GM23338 (cell line): ENCODE results near the gene PTPRE. TPM values are rescaled to one million over a fixed set of nuclear protein-coding genes. Genes with fewer than 3 reads are reported as not detected.

Experiments
- ATAC-seq: fragments of 200-7000 bp; cut with Tn5 transposase; 3 replicates; pipeline ENCODE4 v1.9.1; 2020
- DNase-seq: peaks from one replicate; pipeline ENCODE4 v3.0.0-alpha.2; 2015; ENCODE audit warnings: low spot score
- H2AFZ ChIP-seq: fragments of 200-600 bp; sonication (generic); 2 replicates; pipeline ENCODE4 v1.8.0; 2016; ENCODE audit warnings: antibody characterized with exemption, mild to moderate bottlenecking, moderate library complexity
- H3F3A ChIP-seq: fragments of 200-600 bp; sonication (generic); replicated peaks from 2 replicates; pipeline ENCODE4 v1.8.0; 2017; ENCODE audit warnings: antibody characterized with exemption, mixed run types, low read depth
- H3K27ac ChIP-seq: fragments of 200-600 bp; sonication (generic); 2 replicates; pipeline ENCODE4 v1.6.1; 2016; ENCODE audit warnings: low read depth
- H3K27me3 ChIP-seq: fragments of 200-600 bp; sonication (generic); 2 replicates; pipeline ENCODE4 v1.8.0; 2016; ENCODE audit warnings: mild to moderate bottlenecking, mixed run types, moderate library complexity; ENCODE audit not compliant: insufficient read depth
- H3K36me3 ChIP-seq: fragments of 200-600 bp; sonication (generic); 2 replicates; pipeline ENCODE4 v1.8.0; 2016; ENCODE audit warnings: mild to moderate bottlenecking; ENCODE audit not compliant: insufficient read depth
- H3K4me1 ChIP-seq: fragments of 200-600 bp; sonication (generic); 2 replicates; pipeline ENCODE4 v1.8.0; 2016; ENCODE audit warnings: mild to moderate bottlenecking, moderate library complexity; ENCODE audit not compliant: insufficient read depth
- H3K4me2 ChIP-seq: fragments of 200-600 bp; sonication (generic); 2 replicates; pipeline ENCODE4 v1.7.1; 2017; ENCODE audit warnings: mixed run types
- H3K4me3 ChIP-seq: fragments of 200-600 bp; sonication (generic); 2 replicates; pipeline ENCODE4 v1.6.1; 2016; ENCODE audit warnings: mixed run types
- H3K79me2 ChIP-seq: fragments of 200-600 bp; sonication (generic); replicated peaks from 2 replicates; pipeline ENCODE4 v1.8.0; 2017; ENCODE audit warnings: mild to moderate bottlenecking; ENCODE audit not compliant: insufficient read depth
- H3K9me2 ChIP-seq: fragments of 200-600 bp; sonication (generic); 2 replicates; pipeline ENCODE4 v1.8.0; 2017; ENCODE audit not compliant: insufficient read depth
- H4K20me1 ChIP-seq: fragments of 200-600 bp; sonication (generic); replicated peaks from 2 replicates; pipeline ENCODE4 v1.8.0; 2017; ENCODE audit warnings: mild to moderate bottlenecking; ENCODE audit not compliant: insufficient read depth
- H3K27ac Mint-ChIP-seq: 2 replicates; pipeline ENCODE4 v1.8.0; 2020; ENCODE audit warnings: inconsistent platforms, mild to moderate bottlenecking, moderate library complexity, mixed read lengths
- H3K27me3 Mint-ChIP-seq: 3 replicates; pipeline ENCODE4 v1.8.0; 2022; ENCODE audit warnings: low read depth, mild to moderate bottlenecking, moderate library complexity, mixed read lengths, inconsistent platforms; ENCODE audit not compliant: insufficient read depth, poor library complexity
- H3K36me3 Mint-ChIP-seq: 3 replicates; pipeline ENCODE4 v1.8.0; 2021; ENCODE audit warnings: low read depth, mild to moderate bottlenecking, inconsistent platforms, moderate library complexity, mixed read lengths
- H3K4me1 Mint-ChIP-seq: 3 replicates; pipeline ENCODE4 v1.8.0; 2020; ENCODE audit warnings: mild to moderate bottlenecking, inconsistent platforms, mixed read lengths
- H3K4me3 Mint-ChIP-seq: 3 replicates; pipeline ENCODE4 v1.8.0; 2021; ENCODE audit warnings: moderate library complexity, mild to moderate bottlenecking, inconsistent platforms, mixed read lengths
- H3K9me3 Mint-ChIP-seq: 3 replicates; pipeline ENCODE4 v1.8.0; 2020; ENCODE audit warnings: moderate library complexity, mild to moderate bottlenecking, inconsistent platforms, mixed read lengths
- CREB1 ChIP-seq: fragments of 250-450 bp; sonication (Bioruptor Pico); IDR thresholded peaks from 2 replicates; pipeline ENCODE4 v1.5.0; 2020; ENCODE audit warnings: low read depth, mild to moderate bottlenecking, moderate library complexity
- EZH2 ChIP-seq: fragments of 200-600 bp; sonication (generic); IDR thresholded peaks from one replicate; pipeline ENCODE4 v1.8.0; 2017; ENCODE audit warnings: antibody characterized with exemption, mild to moderate bottlenecking, low read depth; ENCODE audit not compliant: unreplicated experiment
- EZH2phosphoT487 ChIP-seq: fragments of 200-600 bp; sonication (generic); IDR thresholded peaks from one replicate; pipeline ENCODE4 v1.8.1; 2018; ENCODE audit warnings: antibody characterized with exemption; ENCODE audit not compliant: unreplicated experiment
- JUNB ChIP-seq: IDR thresholded peaks from one replicate; pipeline ENCODE4 v1.6.1; 2016; ENCODE audit warnings: antibody characterized with exemption; ENCODE audit not compliant: unreplicated experiment
- NANOG ChIP-seq: IDR thresholded peaks from 2 replicates; pipeline ENCODE4 v1.6.1; 2016; ENCODE audit warnings: antibody characterized with exemption, borderline replicate concordance
- POLR2AphosphoS5 ChIP-seq: IDR thresholded peaks from 2 replicates; pipeline ENCODE4 v1.6.1; 2016; ENCODE audit warnings: antibody characterized with exemption, low read depth
- STAT1 ChIP-seq: IDR thresholded peaks from one replicate; pipeline ENCODE4 v1.6.1; 2016; ENCODE audit warnings: antibody characterized with exemption; ENCODE audit not compliant: unreplicated experiment
- ZNF114 ChIP-seq: fragments of 250-450 bp; sonication (Bioruptor Pico); IDR thresholded peaks from 2 replicates; pipeline ENCODE4 v1.5.0; 2020; ENCODE audit warnings: mild to moderate bottlenecking, moderate library complexity
- ZNF331 ChIP-seq: fragments of 250-450 bp; sonication (Bioruptor Pico); IDR thresholded peaks from 2 replicates; pipeline ENCODE4 v1.5.0; 2020; ENCODE audit warnings: low read depth, mild to moderate bottlenecking, moderate library complexity
- polyA plus RNA-seq: library from polyadenylated mRNA; unstranded; fragments of >200 nt; fragmentation: Nextera tagmentation; extraction: Ambion mirVana; gene quantifications from 2 replicates; pipeline ENCODE4 v1.2.1, GENCODE V29; 2016
- total RNA-seq: library from RNA; depleted of rRNA; stranded (reverse); fragments of >200 nt; shearing (Covaris generic); gene quantifications from 2 replicates; pipeline ENCODE4 v1.2.3, GENCODE V29; 2014
- TF ChIP-seq, protein P1 (sequence below): IDR thresholded peaks from 2 replicates; pipeline ENCODE4 v1.6.1; 2016; ENCODE audit warnings: antibody characterized with exemption
- TF ChIP-seq, protein P2 (sequence below), 2 experiments: fragments of 200-600 bp in 1 of 2; sonication (generic) in 1 of 2; conservative IDR thresholded peaks; 2 replicates each; pipeline versions ENCODE4 v1.5.1 to v1.6.1; 2016 to 2017; ENCODE audit warnings: antibody characterized with exemption in 2 of 2, low read depth in 2 of 2, mild to moderate bottlenecking in 2 of 2, moderate library complexity in 1 of 2
- TF ChIP-seq, protein P3 (sequence below): fragments of 250-450 bp; sonication (Bioruptor Pico); IDR thresholded peaks from 2 replicates; pipeline ENCODE4 v1.5.0; 2020; ENCODE audit warnings: mild to moderate bottlenecking, moderate library complexity
- TF ChIP-seq, protein P4 (sequence below): IDR thresholded peaks from one replicate; pipeline ENCODE4 v1.6.1; 2018; ENCODE audit warnings: antibody characterized with exemption; ENCODE audit not compliant: unreplicated experiment

The PTPRE gene
- total and polyA plus RNA-seq, 2 experiments from 2014 or later: 0.34 to 0.42 TPM

DNA sequence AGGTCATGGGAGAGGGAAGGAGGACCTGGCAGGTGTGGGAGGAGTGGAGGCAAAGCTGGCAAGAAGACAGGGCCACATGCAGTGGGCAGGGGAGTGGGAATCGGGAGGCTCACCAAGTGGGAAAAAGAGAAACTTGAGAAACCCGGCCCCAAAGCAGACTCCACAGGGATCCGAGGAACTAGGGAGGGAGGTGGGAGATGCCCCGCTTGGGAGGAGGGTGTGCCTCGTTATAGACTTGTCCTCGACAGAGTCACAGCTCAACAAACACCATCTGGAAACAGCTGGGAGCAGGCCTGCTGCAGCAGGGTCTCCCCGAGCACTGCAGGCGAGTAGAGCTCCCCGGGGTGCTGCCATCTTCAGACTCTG is 164.5 kb downstream of the PTPRE start:
- Histone ChIP-seq H3K4me2 (no peak overlapping the region), H3K4me3 (no peak overlapping the region), H3K27me3 (no peaks in the 10 kb centered on the region), H3K79me2 (no peaks in the 10 kb centered on the region), H4K20me1 (no peaks in the 10 kb centered on the region), H3K9me2 (no peaks in the 10 kb centered on the region), H3K36me3 (no peaks in the 10 kb centered on the region), H2AFZ (no peak overlapping the region), H3K27ac (no peak overlapping the region), H3F3A (no peaks in the 10 kb centered on the region), H3K4me1 (no peaks in the 10 kb centered on the region)
- peaks cover 10% of the 10 kb centered on the region for H3K27me3 Mint-ChIP-seq
- peaks cover 7% of the 10 kb centered on the region; the same call in 2 of the 3 replicates for H3K4me1 Mint-ChIP-seq
- ATAC-seq (no peak), DNase-seq (no peak)
- TF ChIP-seq, protein P1, sequence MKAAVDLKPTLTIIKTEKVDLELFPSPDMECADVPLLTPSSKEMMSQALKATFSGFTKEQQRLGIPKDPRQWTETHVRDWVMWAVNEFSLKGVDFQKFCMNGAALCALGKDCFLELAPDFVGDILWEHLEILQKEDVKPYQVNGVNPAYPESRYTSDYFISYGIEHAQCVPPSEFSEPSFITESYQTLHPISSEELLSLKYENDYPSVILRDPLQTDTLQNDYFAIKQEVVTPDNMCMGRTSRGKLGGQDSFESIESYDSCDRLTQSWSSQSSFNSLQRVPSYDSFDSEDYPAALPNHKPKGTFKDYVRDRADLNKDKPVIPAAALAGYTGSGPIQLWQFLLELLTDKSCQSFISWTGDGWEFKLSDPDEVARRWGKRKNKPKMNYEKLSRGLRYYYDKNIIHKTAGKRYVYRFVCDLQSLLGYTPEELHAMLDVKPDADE: no peak
- TF ChIP-seq JUNB: no peak
- TF ChIP-seq EZH2: no peak
- no peak for TF ChIP-seq ZNF114 (CRISPR knock-in tag)
- no peak for TF ChIP-seq EZH2phosphoT487
- TF ChIP-seq CREB1 (CRISPR knock-in tag): no peak
- TF ChIP-seq POLR2AphosphoS5: no peak
- TF ChIP-seq NANOG: no peak
- TF ChIP-seq, protein P2, sequence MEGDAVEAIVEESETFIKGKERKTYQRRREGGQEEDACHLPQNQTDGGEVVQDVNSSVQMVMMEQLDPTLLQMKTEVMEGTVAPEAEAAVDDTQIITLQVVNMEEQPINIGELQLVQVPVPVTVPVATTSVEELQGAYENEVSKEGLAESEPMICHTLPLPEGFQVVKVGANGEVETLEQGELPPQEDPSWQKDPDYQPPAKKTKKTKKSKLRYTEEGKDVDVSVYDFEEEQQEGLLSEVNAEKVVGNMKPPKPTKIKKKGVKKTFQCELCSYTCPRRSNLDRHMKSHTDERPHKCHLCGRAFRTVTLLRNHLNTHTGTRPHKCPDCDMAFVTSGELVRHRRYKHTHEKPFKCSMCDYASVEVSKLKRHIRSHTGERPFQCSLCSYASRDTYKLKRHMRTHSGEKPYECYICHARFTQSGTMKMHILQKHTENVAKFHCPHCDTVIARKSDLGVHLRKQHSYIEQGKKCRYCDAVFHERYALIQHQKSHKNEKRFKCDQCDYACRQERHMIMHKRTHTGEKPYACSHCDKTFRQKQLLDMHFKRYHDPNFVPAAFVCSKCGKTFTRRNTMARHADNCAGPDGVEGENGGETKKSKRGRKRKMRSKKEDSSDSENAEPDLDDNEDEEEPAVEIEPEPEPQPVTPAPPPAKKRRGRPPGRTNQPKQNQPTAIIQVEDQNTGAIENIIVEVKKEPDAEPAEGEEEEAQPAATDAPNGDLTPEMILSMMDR (conservative IDR thresholded peaks at IDR 0.05; ENCODE audit: low read depth in 2 of 2): no peak
- TF ChIP-seq STAT1: no peak
- no peak for TF ChIP-seq ZNF331 (CRISPR knock-in tag)
- TF ChIP-seq, protein P3, sequence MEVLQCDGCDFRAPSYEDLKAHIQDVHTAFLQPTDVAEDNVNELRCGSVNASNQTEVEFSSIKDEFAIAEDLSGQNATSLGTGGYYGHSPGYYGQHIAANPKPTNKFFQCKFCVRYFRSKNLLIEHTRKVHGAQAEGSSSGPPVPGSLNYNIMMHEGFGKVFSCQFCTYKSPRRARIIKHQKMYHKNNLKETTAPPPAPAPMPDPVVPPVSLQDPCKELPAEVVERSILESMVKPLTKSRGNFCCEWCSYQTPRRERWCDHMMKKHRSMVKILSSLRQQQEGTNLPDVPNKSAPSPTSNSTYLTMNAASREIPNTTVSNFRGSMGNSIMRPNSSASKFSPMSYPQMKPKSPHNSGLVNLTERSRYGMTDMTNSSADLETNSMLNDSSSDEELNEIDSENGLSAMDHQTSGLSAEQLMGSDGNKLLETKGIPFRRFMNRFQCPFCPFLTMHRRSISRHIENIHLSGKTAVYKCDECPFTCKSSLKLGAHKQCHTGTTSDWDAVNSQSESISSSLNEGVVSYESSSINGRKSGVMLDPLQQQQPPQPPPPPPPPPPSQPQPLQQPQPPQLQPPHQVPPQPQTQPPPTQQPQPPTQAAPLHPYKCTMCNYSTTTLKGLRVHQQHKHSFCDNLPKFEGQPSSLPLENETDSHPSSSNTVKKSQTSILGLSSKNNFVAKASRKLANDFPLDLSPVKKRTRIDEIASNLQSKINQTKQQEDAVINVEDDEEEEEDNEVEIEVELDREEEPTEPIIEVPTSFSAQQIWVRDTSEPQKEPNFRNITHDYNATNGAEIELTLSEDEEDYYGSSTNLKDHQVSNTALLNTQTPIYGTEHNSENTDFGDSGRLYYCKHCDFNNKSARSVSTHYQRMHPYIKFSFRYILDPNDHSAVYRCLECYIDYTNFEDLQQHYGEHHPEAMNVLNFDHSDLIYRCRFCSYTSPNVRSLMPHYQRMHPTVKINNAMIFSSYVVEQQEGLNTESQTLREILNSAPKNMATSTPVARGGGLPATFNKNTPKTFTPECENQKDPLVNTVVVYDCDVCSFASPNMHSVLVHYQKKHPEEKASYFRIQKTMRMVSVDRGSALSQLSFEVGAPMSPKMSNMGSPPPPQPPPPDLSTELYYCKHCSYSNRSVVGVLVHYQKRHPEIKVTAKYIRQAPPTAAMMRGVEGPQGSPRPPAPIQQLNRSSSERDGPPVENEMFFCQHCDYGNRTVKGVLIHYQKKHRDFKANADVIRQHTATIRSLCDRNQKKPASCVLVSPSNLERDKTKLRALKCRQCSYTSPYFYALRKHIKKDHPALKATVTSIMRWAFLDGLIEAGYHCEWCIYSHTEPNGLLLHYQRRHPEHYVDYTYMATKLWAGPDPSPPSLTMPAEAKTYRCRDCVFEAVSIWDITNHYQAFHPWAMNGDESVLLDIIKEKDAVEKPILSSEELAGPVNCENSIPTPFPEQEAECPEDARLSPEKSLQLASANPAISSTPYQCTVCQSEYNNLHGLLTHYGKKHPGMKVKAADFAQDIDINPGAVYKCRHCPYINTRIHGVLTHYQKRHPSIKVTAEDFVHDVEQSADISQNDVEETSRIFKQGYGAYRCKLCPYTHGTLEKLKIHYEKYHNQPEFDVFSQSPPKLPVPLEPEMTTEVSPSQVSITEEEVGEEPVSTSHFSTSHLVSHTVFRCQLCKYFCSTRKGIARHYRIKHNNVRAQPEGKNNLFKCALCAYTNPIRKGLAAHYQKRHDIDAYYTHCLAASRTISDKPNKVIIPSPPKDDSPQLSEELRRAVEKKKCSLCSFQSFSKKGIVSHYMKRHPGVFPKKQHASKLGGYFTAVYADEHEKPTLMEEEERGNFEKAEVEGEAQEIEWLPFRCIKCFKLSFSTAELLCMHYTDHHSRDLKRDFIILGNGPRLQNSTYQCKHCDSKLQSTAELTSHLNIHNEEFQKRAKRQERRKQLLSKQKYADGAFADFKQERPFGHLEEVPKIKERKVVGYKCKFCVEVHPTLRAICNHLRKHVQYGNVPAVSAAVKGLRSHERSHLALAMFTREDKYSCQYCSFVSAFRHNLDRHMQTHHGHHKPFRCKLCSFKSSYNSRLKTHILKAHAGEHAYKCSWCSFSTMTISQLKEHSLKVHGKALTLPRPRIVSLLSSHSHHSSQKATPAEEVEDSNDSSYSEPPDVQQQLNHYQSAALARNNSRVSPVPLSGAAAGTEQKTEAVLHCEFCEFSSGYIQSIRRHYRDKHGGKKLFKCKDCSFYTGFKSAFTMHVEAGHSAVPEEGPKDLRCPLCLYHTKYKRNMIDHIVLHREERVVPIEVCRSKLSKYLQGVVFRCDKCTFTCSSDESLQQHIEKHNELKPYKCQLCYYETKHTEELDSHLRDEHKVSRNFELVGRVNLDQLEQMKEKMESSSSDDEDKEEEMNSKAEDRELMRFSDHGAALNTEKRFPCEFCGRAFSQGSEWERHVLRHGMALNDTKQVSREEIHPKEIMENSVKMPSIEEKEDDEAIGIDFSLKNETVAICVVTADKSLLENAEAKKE (CRISPR knock-in tag): no peak
- TF ChIP-seq, protein P4, sequence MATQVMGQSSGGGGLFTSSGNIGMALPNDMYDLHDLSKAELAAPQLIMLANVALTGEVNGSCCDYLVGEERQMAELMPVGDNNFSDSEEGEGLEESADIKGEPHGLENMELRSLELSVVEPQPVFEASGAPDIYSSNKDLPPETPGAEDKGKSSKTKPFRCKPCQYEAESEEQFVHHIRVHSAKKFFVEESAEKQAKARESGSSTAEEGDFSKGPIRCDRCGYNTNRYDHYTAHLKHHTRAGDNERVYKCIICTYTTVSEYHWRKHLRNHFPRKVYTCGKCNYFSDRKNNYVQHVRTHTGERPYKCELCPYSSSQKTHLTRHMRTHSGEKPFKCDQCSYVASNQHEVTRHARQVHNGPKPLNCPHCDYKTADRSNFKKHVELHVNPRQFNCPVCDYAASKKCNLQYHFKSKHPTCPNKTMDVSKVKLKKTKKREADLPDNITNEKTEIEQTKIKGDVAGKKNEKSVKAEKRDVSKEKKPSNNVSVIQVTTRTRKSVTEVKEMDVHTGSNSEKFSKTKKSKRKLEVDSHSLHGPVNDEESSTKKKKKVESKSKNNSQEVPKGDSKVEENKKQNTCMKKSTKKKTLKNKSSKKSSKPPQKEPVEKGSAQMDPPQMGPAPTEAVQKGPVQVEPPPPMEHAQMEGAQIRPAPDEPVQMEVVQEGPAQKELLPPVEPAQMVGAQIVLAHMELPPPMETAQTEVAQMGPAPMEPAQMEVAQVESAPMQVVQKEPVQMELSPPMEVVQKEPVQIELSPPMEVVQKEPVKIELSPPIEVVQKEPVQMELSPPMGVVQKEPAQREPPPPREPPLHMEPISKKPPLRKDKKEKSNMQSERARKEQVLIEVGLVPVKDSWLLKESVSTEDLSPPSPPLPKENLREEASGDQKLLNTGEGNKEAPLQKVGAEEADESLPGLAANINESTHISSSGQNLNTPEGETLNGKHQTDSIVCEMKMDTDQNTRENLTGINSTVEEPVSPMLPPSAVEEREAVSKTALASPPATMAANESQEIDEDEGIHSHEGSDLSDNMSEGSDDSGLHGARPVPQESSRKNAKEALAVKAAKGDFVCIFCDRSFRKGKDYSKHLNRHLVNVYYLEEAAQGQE: no peak
- H3K27ac Mint-ChIP-seq: peak overlapping the region; percentile 63; the same call in 1 of the 2 replicates
- peaks cover 5% of the 10 kb centered on the region; the same call in 1 of the 3 replicates for H3K36me3 Mint-ChIP-seq
- no peaks in the 10 kb centered on the region for H3K9me3 Mint-ChIP-seq
- H3K4me3 Mint-ChIP-seq: no peak overlapping the region
